A172 (cell line): ENCODE data around the gene TCEANC2. TPM values are rescaled to one million over a fixed set of nuclear protein-coding genes. Genes with fewer than 3 reads are reported as not detected.
A peak's percentile ranks its signal among the peaks of the same experiment; 100 is the strongest.
"Not testable (repeated sequence)": the region's sequence is repeated elsewhere in the genome, so short reads cannot be mapped to it uniquely, and the experiment has no call there.

Experiments used
- DNase-seq: peaks from one replicate; pipeline ENCODE4 v3.0.0-alpha.2; 2015; ENCODE audit warnings: low spot score
- total RNA-seq: library from RNA; depleted of rRNA; stranded (reverse); fragments of >200 nt; shearing (Covaris generic); gene quantifications from 2 replicates; pipeline ENCODE4 v1.2.3, GENCODE V29; 2014

The TCEANC2 gene
- total RNA-seq, 1 experiment from 2014 or later, result 3.7 TPM

DNA sequence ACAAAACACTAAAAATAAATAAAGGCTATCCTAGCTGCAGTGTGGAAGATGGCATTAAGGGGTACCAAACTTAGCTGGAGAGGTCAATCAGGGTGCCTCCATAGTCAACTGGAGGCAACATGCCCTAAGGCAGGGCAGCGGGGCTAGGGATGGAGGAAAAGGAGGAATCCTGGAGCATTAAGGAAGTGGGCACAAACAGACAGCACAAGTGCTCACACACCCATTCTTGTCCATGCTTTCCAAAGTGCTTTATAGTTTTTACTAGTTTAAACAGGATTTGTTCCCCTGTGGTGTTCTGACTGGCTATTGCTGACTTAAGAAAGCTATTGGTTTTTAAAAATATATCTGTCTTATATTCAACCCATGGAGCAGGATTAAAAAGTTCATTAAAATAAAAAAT, 33.3 kb downstream of the TCEANC2 start:
- DNase-seq, result no peak

DNA sequence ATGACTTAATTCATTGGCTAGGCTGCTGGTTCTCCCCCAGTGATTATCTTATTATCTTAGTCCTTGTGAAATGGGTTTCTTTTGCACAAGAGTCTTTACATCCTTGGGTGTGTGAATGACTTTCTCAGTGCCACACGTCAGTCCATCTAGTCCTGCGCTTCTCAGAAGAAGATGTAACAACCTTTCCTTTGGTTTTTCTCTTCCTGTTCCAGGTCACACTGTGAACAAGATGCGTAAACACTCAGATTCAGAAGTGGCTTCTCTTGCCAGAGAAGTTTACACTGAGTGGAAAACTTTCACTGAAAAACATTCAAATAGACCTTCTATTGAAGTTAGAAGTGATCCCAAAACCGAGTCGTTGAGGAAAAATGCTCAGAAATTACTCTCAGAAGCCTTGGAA, 35.0 kb downstream of the TCEANC2 start:
- no peak for DNase-seq

DNA sequence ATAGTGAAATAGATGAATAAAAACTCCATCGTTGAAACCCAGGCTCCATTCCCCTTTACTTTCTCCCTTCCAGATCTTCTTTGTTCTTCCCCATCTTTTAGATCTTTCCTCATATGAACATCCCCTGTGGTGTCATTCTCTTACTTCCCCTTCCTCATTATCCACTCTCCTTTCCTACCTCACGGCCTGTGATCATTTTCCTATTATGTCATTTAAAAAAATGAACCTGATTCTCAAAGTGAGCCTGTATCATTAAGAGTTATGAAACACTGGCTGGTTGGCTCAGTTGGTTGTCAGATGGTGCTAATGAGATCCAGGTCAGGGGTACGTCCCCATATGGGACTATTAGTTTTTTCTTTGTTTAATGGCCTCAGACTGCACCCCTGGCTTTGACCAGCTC, 38.3 kb downstream of the TCEANC2 start:
- no peak for DNase-seq

DNA sequence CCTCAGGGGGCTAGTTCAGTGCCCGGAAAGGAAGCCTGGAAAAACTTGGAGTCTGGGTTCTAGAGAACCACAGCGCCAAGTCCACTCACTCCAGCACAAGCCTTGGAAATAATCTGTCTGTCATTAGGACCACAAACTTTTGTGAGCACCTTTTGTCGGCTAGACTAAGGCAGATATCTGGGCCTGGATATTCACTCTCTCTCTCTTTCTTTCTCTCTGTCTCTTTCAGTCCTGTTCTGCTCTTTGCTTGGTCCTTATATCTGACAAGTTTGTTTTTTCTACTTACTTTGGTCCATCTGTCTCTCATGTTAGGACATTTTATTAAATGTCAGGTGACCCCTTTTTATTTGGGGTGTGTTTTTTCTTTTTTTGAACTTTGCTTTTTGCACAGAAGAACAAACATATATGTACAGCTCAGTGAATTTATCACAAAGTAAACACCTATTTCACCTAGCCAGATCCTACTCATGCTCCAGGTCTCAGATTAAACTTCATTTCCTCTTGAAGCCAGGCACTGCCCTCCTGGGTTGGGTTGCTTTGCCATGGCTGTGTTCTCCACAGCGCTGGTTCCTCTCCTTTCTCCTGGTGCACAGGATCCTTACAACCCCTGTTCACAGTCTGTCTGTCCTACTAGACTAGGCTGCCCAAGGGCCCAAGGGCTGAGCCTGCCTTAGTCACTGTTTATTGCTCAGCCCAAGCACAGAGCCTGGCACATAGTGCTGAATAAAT, 40.8 kb downstream of the TCEANC2 start:
- DNase-seq, result no peak

DNA sequence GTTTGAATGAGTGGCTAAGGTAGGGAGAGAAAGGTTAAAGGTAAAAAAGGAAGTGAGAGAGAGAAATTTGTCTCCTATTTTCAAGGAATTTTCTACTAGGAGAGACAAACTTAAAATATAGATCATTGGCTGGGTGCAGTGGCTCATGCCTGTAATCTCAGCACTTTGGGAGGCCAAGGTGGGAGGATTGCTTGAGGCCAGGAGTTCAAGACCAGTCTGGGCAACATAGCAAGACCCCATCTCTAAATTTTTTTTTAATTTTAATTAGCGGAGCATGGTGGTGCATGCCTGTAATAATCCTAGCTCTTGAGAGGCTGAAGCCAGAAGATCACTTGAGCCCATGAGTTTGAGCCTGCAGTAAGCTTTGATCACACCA, 41.3 kb downstream of the TCEANC2 start:
- not testable (repeated sequence) for DNase-seq

DNA sequence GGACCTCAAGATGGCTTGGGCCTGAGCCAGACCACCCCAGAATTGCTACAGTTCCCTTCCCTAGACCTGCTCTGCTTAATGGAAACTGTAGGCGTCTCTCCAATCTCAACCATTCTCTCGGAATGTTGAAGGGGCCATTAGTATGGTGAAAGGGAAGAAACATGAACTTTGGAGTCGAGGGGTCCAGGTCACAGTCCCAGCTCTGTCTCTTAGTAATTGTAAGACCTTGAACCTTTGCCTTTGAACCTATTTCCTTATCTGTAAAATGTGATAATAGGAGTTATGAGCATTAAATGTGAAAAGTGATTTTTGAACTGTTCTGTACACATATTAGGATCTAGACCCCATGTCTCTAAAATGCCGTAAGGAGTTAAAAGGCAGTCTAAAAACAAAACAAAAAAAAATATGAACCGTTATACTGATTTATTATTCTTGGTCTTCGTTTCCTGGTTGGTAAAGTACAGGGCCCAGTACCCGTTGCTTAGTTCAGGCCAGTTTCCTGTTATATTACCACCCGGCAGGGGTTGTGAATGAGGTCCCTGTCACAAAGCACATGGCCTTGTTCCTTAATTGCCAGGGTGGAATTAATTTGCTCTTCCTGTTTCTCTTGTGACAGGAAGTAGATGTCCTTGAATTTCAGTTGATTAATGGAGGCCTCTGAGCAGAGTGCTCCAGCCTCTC, 42.3 kb downstream of the TCEANC2 start:
- DNase-seq, result no peak

DNA sequence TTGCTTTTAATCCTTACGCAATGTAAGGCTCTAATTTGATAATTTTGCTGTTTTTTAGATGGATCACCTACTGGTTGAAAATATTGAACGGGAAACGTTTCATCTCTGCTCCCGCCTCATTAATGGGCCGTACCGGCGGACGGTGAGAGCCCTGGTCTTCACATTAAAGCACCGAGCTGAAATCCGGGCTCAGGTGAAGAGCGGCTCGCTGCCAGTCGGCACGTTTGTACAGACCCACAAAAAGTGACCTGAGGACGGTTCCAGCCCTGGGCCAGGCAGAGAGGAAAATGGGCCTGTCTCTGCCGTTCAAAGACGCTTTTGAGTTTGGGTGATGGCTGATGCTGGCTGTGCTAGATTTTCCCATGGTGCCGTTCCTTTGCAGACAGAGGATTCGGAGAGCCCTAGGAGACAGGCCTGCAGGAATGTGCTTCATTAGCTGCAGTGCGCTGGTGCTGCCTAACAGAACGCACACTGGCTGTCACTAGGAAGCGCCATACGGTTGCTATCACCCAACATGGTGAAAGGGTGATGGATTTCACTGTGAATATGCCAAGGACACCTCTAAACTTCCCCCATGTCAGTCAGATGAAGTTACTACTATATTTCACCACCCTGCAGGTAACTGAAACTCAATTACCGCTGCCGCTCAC, 42.9 kb downstream of the TCEANC2 start:
- no peak for DNase-seq

DNA sequence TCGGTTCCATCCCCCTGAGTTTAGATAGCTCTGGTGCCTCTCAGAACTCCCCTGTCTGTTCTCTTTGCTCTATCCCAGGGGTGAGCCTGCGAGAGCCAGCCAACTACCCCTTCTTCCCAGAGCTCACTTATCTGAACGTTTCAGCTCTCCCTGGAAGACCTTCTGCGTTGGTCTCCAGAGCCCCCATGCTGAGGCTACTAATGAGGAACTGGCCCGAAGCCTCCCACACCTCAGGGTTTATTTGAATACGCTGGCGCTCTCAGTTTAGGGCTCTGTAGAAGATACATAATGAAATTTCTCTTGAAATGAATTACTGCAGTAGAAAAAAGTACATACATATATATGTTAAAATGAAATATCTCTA, 43.5 kb downstream of the TCEANC2 start:
- DNase-seq, result no peak

DNA sequence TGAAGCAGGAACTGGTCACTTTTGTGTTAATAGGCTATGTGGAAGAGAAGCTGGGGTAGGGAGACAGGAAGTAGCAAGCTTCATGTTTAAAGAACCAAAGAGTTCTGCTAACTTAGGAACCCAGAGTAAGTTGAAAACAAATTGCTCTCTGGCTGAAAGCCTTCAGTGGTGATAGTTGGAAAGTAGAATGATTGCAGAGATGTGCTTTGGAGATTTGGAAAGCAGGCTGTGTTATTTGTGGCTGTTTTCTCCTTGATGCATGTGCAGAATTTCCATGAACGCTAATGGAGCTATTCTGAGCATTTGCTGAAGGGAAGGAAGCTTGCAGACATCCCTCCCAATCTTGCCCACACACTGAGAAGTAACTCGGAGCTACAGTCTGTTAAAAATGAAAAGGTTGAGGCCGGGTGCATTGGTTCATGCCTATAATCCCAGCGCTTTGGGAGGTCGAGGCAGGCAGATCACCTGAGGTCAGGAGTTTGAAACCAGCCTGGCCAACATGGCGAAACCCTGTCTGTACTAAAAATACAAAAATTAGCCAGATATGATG, 45.7 kb downstream of the TCEANC2 start:
- no peak for DNase-seq

DNA sequence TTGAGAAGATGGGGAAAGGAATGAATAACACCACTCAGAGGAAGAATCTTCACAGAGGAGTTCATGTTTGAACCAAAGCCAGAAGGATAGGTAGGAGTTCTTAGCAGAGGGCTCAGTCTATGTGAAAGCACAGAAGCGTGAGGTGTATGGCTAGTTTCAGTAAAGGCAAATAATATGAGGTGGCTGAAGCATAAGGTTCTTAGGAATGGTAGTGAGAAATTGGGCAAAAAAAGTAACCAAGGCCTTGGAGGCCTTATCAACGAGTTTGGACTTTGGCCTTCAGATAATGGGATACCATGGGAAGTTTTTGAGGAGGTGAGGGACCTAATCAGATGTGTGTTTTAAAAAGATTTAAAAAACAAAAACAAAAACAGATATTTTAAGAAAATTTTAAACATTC, 47.1 kb downstream of the TCEANC2 start:
- DNase-seq, result no peak

DNA sequence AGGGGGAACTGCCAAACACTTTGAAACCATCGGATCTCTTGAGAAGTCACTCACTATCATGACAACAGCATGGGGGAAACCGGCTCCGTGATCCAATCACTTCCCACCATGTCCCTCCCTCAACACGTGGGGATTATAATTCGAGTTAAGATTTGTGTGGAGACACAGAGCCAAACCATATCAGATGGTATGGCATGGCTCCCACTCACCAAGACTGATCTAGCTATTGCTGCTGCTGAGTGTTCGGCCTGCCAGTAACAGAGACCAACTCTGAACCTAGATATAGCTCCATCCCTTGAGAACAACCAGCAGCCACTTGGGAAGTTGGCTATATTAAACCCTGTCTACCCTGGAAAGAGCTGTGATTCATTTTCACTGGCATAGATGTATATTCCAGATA, 50.0 kb downstream of the TCEANC2 start:
- no peak for DNase-seq

DNA sequence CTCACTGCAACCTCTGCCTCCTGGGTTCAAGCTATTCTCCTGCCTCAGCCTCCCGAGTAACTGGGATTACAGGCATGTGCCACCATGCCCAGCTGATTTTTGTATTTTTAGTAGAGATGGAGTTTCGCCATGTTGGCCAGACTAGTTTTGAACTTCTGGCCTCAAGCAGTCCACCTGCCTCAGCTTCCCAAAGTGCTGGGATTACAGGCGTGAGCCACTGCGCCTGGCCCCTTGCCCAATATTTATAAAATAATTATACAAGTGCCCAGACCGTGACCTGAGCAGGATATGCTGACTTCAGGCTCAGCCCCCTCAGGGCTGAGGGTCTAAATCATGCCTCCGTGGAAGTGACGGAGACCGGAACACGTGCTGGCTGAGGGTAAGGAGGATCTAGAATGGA, 51.2 kb downstream of the TCEANC2 start:
- not testable (repeated sequence) for DNase-seq

DNA sequence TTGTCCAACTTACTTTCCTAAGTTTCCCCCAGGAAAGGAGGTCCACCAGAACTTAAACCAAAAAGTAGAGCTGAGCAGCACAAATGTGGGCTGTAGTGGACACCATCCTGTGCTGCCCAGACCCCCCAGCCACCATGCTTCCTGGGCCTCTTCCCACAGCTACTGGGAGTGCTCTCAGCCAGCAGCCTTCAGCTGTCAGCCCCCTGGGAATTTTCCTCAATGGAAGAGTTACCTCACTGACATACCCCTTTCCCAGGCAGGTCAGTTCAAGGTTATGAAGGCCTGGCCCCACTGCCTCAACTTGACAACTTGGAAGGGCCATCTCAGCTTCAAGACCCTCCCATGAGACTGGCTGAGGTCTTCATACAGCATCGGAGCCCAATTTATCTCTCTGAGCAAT, 51.7 kb downstream of the TCEANC2 start:
- DNase-seq, result no peak

DNA sequence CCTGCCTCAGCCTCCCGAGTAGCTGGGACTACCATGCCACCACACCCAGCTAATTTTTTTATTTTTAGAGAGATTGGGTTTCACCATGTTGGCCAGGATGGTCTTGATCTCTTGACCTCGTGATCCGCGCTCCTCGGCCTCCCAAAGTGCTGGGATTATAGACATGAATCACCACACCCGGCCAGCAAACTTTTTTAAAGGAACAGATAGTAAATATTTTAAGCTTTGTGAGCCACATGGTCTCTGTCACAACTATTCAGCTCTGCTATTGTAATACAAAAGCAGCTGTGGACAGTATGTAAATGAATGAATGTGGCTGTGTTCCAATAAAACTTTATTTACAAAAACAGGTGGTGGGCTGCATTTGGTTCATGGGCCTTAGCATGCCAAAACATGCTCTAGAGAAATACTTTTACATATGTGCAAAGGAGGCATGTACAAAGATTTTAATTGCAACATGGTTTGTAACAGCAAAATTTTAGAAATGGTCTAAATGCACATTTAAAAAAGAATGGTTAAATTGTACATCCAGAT, 52.4 kb downstream of the TCEANC2 start:
- no peak for DNase-seq

DNA sequence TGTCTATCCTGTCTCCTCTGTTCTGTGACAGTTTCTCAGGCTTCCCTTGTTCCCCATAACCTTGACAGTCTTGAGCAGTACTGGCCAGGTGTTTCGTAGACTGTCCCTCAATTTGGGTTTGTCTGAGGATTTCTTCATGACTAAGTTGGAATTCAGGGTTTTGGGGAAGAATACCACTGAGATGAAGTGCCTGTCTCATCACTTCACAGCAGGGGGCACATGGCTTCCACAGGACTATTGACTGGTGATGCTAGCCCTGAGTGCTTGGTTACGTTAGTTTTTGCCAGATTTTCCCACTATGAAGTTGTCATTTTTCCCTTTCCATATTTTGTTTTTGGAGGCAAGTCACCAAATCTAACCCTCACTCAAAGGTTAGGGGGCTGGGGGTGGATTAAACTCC, 53.7 kb downstream of the TCEANC2 start:
- peak; percentile 39 for DNase-seq

DNA sequence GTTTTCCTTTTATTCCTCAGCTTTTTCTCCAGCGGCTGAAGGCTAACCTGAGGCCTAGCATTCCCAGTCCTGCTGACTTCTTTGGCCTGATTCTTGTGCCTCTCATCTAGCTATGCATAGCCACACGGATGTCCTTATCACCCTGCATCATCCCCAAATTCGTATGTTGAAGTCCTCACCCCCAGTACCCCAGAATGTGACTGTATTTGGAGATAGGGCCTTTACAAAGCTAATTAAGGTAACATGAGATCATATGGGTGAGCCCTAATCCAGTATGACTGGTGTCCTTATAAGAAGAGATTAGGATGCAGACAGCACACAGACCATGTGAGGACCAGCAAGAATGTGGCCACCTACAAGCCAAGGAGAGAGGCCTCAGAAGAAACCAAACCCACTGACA, 54.7 kb downstream of the TCEANC2 start:
- DNase-seq, result no peak

DNA sequence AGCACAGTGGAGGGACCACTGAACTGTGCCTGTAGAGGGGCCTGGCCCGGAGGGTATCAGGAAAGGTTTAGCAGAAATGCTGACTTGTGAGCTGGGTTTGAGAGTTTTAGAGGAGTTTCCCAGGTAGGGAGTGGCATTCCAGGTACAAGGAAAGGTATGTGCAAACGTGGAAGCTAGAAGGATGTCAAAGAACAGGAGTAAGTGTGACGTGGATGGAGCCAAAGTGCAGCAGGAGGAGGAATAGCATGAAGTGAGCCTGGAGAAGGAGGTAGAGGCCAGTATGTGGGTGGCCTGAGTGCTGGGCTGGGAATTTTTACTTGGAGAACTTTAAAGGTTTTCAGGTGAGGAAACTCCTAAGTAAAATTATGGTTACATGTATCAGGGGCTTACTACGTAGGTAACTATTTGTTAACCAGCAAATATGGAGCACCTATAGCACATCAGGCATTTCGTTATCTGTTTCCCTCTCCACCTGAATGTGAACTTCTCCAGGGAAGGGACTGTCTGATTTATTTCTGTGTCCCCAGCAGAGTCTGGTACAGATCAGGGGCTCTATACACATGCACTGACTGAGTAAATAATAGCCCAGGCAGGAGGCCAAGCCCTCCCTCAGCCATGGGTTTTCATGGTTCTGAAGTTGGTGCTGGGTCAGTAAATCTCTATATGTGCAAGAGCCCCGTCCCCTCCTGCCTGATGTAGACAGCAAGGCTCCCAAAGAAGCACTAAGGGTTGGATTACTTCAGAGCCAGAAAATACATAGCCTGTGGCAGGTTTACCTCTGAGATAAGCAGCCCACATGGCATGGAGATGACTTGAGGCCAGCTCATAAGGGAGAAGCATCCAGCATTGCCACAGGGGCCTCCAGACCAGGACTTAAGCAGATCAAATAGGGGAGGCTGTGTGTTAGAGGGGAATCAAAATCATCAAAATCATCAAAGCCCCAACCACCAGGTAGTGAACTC, 56.0 kb downstream of the TCEANC2 start:
- no peak for DNase-seq

DNA sequence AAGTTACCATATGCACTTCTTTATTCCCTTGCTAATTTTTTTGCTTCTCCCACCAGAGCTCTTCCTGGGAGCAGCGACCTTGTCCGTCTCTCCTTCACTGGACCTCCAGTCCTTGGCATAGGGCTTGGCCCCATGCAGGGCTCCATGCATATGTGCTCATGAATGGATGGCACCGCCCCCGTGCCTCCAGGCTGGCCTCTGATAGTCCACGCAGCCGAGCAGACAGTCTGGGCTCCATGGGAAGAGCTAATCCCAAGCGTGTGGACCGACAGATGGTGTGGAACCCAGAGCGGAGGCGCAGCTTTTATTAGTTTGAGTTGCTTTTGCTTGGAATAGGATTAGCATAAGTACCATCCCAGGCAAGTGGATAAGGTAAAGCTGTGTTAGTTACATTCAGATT, 57.6 kb downstream of the TCEANC2 start:
- no peak for DNase-seq

DNA sequence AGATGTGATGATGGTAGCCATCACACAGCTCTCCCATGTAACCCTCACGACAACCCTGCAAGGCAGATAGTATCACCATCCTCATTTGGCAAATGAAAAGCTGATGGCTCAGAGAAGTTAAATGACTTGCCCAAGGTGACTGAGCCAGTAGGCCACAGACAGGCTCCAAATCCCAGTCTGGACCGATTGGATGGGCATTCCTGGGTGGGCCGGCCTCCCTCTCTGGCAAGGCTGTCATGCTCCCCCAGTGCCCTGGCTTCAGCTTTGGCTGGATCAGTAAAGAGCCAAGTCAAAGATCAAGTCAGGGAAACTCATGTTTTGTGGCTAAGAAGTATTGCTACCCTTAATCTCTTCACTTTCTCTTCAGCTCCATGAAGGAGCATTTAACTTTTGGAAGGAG, 58.2 kb downstream of the TCEANC2 start:
- DNase-seq, result no peak

DNA sequence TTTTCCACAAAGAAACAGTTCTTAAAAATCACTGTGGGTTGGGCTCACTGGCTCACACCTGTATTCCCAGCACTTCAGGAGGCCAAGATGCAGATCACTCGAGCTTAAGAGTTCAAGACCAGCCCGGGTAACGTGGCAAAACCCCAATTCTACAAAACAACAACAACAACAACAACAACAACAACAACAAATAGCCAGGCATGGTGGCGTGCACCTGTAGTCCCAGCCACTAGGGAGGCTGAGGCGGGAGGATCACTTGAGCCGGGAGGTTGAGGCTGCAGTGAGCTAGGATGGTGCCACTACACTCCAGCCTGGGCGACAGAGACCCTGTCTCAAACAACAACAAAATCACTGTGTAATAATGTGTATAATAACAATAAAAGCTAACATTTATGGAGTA, 58.6 kb downstream of the TCEANC2 start:
- DNase-seq, result no peak

DNA sequence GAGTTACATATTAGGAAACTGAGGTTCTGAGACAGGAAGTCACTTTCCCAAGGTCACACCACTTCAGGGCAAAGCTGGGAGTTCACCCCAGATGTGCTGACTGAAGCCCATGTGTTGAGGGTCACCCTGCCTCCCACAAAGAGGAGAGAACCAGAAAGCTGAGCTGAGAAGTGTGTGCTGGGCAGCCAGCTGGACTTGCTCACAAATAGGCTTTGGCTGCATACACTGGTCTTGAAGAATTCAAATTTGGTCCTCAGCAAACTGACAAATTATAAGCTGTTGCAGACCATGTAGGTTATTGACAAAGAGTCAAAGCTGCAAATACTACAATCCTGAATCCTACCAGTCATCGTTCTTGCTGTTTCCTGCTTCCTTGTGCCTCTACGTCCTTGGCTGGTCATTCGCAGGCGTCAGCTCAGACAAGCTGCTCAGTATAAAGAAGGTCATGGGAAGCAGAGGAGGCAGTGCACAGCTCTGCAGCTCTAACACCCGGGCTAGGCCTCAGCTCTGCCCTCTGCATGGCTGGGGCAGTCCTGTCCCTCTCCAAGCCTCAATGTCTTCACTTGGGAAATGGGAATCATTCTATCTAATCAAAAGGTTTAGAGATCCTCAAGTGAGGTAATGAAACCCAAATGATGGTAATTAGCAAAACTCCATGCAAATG, 59.4 kb downstream of the TCEANC2 start:
- DNase-seq, result no peak
